HepG2 (cell line): ENCODE data around the gene ATAD3C. TPM values are rescaled to one million over a fixed set of nuclear protein-coding genes. Genes with fewer than 3 reads are reported as not detected.

Experiments
- CEBPB ChIP-seq: IDR thresholded peaks from 2 replicates; pipeline ENCODE4 v1.6.1; 2011; ENCODE audit warnings: low read depth, low read length, improper control_type of control experiment, borderline replicate concordance
- ISX ChIP-seq: sonication (generic); formaldehyde crosslinking; conservative IDR thresholded peaks from 2 replicates; pipeline ENCODE4 v1.5.0; 2020; ENCODE audit warnings: missing genetic modification reagents
- MAZ ChIP-seq, 2 experiments: sonication (generic) in 1 of 2; formaldehyde crosslinking in 1 of 2; IDR thresholded peaks; 2 replicates each; pipeline versions ENCODE4 v1.5.0 to v1.6.1; 2012 to 2020; ENCODE audit warnings: low read depth in 2 of 2, mild to moderate bottlenecking in 2 of 2, borderline replicate concordance in 1 of 2, improper control_type of control experiment in 1 of 2, low read length in 1 of 2, missing genetic modification reagents in 1 of 2, moderate library complexity in 1 of 2
- NFE2 ChIP-seq: sonication (generic); formaldehyde crosslinking; IDR thresholded peaks from 2 replicates; pipeline ENCODE4 v1.4.0; 2020; ENCODE audit warnings: missing genetic modification reagents
- SP2 ChIP-seq: sonication (generic); formaldehyde crosslinking; IDR thresholded peaks from 2 replicates; pipeline ENCODE4 v1.5.1; 2020; ENCODE audit warnings: mild to moderate bottlenecking, missing genetic modification reagents
- ZKSCAN8 ChIP-seq: IDR thresholded peaks from 2 replicates; pipeline ENCODE4 v1.6.1; 2016; ENCODE audit warnings: borderline replicate concordance, missing genetic modification reagents, missing compliant biosample characterization
- ZMYM3 ChIP-seq: sonication (generic); formaldehyde crosslinking; IDR thresholded peaks from 2 replicates; pipeline ENCODE4 v1.5.1; 2020; ENCODE audit warnings: mild to moderate bottlenecking, missing genetic modification reagents
- ZNF430 ChIP-seq: sonication (generic); formaldehyde crosslinking; IDR thresholded peaks from 2 replicates; pipeline ENCODE4 v1.9.0; 2021; ENCODE audit warnings: mild to moderate bottlenecking, missing genetic modification reagents
- polyA plus RNA-seq, 8 experiments: library from polyadenylated mRNA; depleted of rRNA in 3 of 8; stranded (reverse) in 7 of 8; unstranded in 1 of 8; fragments of >200 nt; fragmentation: Illumina TruSeq in 4 of 8; extraction: Trizol in 4 of 8; gene quantifications; 2 replicates each; pipeline versions ENCODE4 v1.2.1 to v1.2.3, GENCODE V29; 2011 to 2016; ENCODE audit warnings: low read depth in 4 of 8, missing spikeins in 1 of 8, mixed read lengths in 1 of 8; ENCODE audit not compliant: insufficient read depth in 1 of 8
- total RNA-seq, 5 experiments: library from RNA; depleted of rRNA; stranded (reverse); fragments of >200 nt; fragmentation: Illumina TruSeq; extraction: Trizol; gene quantifications; 2 replicates each; pipeline ENCODE4 v1.2.3, GENCODE V29; 2016; ENCODE audit warnings: low read depth in 1 of 5
- TF ChIP-seq, protein P1 (sequence below): sonication (generic); formaldehyde crosslinking; IDR thresholded peaks from 2 replicates; pipeline ENCODE4 v1.8.1; 2023; ENCODE audit warnings: mild to moderate bottlenecking, missing genetic modification reagents
- TF ChIP-seq, protein P2 (sequence below), 2 experiments: sonication (generic) in 1 of 2; formaldehyde crosslinking in 1 of 2; IDR thresholded peaks; 2 replicates each; pipeline versions ENCODE4 v1.4.0 to v1.6.1; 2018 to 2020; ENCODE audit warnings: missing genetic modification reagents in 2 of 2, borderline replicate concordance in 1 of 2, low read depth in 1 of 2, mild to moderate bottlenecking in 1 of 2, missing biosample characterization in 1 of 2
- TF ChIP-seq, protein P3 (sequence below): sonication (generic); formaldehyde crosslinking; conservative IDR thresholded peaks from 2 replicates; pipeline ENCODE4 v1.8.1; 2023; ENCODE audit warnings: missing genetic modification reagents
- TF ChIP-seq, protein P4 (sequence below): sonication (generic); formaldehyde crosslinking; conservative IDR thresholded peaks from 2 replicates; pipeline ENCODE4 v1.5.0; 2020; ENCODE audit warnings: missing genetic modification reagents
- TF ChIP-seq, protein P5 (sequence below): sonication (generic); formaldehyde crosslinking; IDR thresholded peaks from 2 replicates; pipeline ENCODE4 v1.5.0; 2020; ENCODE audit warnings: missing genetic modification reagents
- TF ChIP-seq, protein P6 (sequence below): sonication (generic); formaldehyde crosslinking; IDR thresholded peaks from 2 replicates; pipeline ENCODE4 v1.4.0; 2020; ENCODE audit warnings: missing genetic modification reagents
- TF ChIP-seq, protein P7 (sequence below): sonication (generic); formaldehyde crosslinking; IDR thresholded peaks from 2 replicates; pipeline ENCODE4 v1.4.0; 2020; ENCODE audit warnings: mild to moderate bottlenecking, missing genetic modification reagents

ATAD3C gene
- total and polyA plus RNA-seq, 2 of the 13 experiments (the other 11 are each of a cell fraction or from before 2014, with no cell fraction given), result 2.4 to 3.2 TPM

DNA sequence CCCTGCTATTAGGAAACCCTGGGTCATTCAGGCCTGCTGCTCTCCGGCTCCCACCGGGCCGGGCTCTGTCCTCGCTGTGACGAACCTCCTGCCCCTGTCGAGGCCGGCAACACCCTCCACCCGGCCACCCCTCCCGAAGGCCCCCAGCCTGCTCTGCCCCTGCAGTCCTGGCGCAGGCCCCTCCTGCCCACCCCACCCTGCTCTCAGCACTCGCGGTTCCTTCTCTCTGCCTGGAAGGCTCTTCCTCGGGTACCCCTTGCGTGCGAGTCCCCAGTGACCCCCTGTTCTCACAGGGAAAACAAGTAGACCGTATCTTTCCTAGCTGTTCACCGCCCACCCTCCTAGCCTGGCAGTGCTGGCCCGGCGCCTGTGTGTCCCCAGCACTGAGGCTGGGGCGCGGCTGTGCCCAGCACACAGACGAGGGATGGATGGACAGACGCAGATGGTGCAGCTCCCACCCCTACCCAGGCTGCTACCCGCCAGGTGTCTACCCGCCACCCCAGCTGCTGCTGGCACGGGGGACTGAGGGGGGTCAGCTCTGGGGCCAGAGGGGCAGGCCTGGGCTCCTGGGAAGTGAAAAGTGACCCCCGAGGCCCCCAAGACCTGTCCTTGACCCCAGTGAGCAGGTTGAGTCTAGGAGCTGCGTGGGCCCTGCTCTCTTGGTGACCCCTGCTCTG, 17.1 kb upstream of the ATAD3C start (continued):
- TF ChIP-seq ZNF430 (CRISPR knock-in tag) (peak; percentile 11; the same call in 1 of the 2 replicates), ISX (CRISPR knock-in tag) (0 out of 2 replicates have a peak, but pooled peaks have one; percentile 18), ZMYM3 (CRISPR knock-in tag) (no peak), CEBPB (no peak), NFE2 (no peak), ZKSCAN8 (CRISPR knock-in tag) (no peak), SP2 (CRISPR knock-in tag) (peak; percentile 12; the same call in 1 of the 2 replicates), MAZ (IDR thresholded peaks at IDR 0.05; ENCODE audit: borderline replicate concordance, low read depth, low read length) (no peak), MAZ (CRISPR knock-in tag; IDR thresholded peaks at IDR 0.05; ENCODE audit: low read depth) (0 out of 2 replicates have a peak, but pooled peaks have one; percentile 12)
- TF ChIP-seq, protein P1, sequence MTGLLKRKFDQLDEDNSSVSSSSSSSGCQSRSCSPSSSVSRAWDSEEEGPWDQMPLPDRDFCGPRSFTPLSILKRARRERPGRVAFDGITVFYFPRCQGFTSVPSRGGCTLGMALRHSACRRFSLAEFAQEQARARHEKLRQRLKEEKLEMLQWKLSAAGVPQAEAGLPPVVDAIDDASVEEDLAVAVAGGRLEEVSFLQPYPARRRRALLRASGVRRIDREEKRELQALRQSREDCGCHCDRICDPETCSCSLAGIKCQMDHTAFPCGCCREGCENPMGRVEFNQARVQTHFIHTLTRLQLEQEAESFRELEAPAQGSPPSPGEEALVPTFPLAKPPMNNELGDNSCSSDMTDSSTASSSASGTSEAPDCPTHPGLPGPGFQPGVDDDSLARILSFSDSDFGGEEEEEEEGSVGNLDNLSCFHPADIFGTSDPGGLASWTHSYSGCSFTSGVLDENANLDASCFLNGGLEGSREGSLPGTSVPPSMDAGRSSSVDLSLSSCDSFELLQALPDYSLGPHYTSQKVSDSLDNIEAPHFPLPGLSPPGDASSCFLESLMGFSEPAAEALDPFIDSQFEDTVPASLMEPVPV (CRISPR knock-in tag), result no peak
- TF ChIP-seq, protein P2, sequence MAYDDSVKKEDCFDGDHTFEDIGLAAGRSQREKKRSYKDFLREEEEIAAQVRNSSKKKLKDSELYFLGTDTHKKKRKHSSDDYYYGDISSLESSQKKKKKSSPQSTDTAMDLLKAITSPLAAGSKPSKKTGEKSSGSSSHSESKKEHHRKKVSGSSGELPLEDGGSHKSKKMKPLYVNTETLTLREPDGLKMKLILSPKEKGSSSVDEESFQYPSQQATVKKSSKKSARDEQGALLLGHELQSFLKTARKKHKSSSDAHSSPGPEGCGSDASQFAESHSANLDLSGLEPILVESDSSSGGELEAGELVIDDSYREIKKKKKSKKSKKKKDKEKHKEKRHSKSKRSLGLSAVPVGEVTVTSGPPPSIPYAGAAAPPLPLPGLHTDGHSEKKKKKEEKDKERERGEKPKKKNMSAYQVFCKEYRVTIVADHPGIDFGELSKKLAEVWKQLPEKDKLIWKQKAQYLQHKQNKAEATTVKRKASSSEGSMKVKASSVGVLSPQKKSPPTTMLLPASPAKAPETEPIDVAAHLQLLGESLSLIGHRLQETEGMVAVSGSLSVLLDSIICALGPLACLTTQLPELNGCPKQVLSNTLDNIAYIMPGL (CRISPR knock-in tag; IDR thresholded peaks at IDR 0.05; ENCODE audit: borderline replicate concordance in 1 of 2, low read depth in 1 of 2), result 0 out of 4 replicates have a peak, but pooled peaks of 1 of the 2 experiments have one; percentile 1
- TF ChIP-seq, protein P3, sequence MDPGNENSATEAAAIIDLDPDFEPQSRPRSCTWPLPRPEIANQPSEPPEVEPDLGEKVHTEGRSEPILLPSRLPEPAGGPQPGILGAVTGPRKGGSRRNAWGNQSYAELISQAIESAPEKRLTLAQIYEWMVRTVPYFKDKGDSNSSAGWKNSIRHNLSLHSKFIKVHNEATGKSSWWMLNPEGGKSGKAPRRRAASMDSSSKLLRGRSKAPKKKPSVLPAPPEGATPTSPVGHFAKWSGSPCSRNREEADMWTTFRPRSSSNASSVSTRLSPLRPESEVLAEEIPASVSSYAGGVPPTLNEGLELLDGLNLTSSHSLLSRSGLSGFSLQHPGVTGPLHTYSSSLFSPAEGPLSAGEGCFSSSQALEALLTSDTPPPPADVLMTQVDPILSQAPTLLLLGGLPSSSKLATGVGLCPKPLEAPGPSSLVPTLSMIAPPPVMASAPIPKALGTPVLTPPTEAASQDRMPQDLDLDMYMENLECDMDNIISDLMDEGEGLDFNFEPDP (CRISPR knock-in tag), result 0 out of 2 replicates have a peak, but pooled peaks have one; percentile 52
- TF ChIP-seq, protein P4, sequence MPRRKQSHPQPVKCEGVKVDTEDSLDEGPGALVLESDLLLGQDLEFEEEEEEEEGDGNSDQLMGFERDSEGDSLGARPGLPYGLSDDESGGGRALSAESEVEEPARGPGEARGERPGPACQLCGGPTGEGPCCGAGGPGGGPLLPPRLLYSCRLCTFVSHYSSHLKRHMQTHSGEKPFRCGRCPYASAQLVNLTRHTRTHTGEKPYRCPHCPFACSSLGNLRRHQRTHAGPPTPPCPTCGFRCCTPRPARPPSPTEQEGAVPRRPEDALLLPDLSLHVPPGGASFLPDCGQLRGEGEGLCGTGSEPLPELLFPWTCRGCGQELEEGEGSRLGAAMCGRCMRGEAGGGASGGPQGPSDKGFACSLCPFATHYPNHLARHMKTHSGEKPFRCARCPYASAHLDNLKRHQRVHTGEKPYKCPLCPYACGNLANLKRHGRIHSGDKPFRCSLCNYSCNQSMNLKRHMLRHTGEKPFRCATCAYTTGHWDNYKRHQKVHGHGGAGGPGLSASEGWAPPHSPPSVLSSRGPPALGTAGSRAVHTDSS (CRISPR knock-in tag), result no peak
- TF ChIP-seq, protein P5, sequence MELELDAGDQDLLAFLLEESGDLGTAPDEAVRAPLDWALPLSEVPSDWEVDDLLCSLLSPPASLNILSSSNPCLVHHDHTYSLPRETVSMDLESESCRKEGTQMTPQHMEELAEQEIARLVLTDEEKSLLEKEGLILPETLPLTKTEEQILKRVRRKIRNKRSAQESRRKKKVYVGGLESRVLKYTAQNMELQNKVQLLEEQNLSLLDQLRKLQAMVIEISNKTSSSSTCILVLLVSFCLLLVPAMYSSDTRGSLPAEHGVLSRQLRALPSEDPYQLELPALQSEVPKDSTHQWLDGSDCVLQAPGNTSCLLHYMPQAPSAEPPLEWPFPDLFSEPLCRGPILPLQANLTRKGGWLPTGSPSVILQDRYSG, result no peak
- TF ChIP-seq, protein P6, sequence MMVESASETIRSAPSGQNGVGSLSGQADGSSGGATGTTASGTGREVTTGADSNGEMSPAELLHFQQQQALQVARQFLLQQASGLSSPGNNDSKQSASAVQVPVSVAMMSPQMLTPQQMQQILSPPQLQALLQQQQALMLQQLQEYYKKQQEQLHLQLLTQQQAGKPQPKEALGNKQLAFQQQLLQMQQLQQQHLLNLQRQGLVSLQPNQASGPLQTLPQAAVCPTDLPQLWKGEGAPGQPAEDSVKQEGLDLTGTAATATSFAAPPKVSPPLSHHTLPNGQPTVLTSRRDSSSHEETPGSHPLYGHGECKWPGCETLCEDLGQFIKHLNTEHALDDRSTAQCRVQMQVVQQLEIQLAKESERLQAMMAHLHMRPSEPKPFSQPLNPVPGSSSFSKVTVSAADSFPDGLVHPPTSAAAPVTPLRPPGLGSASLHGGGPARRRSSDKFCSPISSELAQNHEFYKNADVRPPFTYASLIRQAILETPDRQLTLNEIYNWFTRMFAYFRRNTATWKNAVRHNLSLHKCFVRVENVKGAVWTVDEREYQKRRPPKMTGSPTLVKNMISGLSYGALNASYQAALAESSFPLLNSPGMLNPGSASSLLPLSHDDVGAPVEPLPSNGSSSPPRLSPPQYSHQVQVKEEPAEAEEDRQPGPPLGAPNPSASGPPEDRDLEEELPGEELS (CRISPR knock-in tag), result peak; percentile 4; the same call in 1 of the 2 replicates
- TF ChIP-seq, protein P7, sequence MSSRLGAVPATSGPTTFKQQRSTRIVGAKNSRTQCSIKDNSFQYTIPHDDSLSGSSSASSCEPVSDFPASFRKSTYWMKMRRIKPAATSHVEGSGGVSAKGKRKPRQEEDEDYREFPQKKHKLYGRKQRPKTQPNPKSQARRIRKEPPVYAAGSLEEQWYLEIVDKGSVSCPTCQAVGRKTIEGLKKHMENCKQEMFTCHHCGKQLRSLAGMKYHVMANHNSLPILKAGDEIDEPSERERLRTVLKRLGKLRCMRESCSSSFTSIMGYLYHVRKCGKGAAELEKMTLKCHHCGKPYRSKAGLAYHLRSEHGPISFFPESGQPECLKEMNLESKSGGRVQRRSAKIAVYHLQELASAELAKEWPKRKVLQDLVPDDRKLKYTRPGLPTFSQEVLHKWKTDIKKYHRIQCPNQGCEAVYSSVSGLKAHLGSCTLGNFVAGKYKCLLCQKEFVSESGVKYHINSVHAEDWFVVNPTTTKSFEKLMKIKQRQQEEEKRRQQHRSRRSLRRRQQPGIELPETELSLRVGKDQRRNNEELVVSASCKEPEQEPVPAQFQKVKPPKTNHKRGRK, result no peak
